Measurements from ENCODE around the gene FBXO24. TPM values are rescaled to one million over a fixed set of nuclear protein-coding genes. Genes with fewer than 3 reads are reported as not detected.

FBXO24 gene
- total RNA-seq, 1 experiment from 2014 or later, result 0.92 TPM

Other genes starting within 250 kb of the FBXO24 start
- 15.7 and 20.1 TPM in 2 replicates for gene PILRB, start 228.2 kb upstream of the FBXO24 start, total RNA-seq (2014; rRNA removed)
- gene PILRA, start 212.8 kb upstream of the FBXO24 start, total RNA-seq (2014; rRNA removed), result not detected in 2 replicates
- 1.9 and 4.2 TPM in 2 replicates for gene ZCWPW1, start 157.6 kb upstream of the FBXO24 start, total RNA-seq (2014; rRNA removed)
- gene MEPCE, start 156.5 kb upstream of the FBXO24 start, total RNA-seq (2014; rRNA removed), result 59.0 and 63.9 TPM in 2 replicates
- gene PPP1R35, start 149.8 kb upstream of the FBXO24 start, total RNA-seq (2014; rRNA removed), result 68.5 and 71.6 TPM in 2 replicates
- not detected in 2 replicates for gene SPACDR, start 122.1 kb upstream of the FBXO24 start, total RNA-seq (2014; rRNA removed)
- gene TSC22D4, start 107.1 kb upstream of the FBXO24 start, total RNA-seq (2014; rRNA removed), result 41.3 and 51.7 TPM in 2 replicates
- gene NYAP1, start 102.4 kb upstream of the FBXO24 start, total RNA-seq (2014; rRNA removed), result 0.13 and 0.23 TPM in 2 replicates
- 23.0 and 28.0 TPM in 2 replicates for gene AGFG2, start 47.1 kb upstream of the FBXO24 start, total RNA-seq (2014; rRNA removed)
- gene SAP25, start 12.4 kb upstream of the FBXO24 start, total RNA-seq (2014; rRNA removed), result 2.4 TPM in 1 of 2 replicates, not detected in the other
- gene LRCH4, start 199 bp upstream of the FBXO24 start, total RNA-seq (2014; rRNA removed), result 81.4 and 92.0 TPM in 2 replicates
- gene PCOLCE, start 16.0 kb downstream of the FBXO24 start, total RNA-seq (2014; rRNA removed), result 4.7 and 5.2 TPM in 2 replicates
- gene MOSPD3, start 26.2 kb downstream of the FBXO24 start, total RNA-seq (2014; rRNA removed), result 15.8 and 21.5 TPM in 2 replicates
- 1.3 TPM in 2 replicates for gene TFR2, start 55.2 kb downstream of the FBXO24 start, total RNA-seq (2014; rRNA removed)
- not detected in 2 replicates for gene ACTL6B, start 70.1 kb downstream of the FBXO24 start, total RNA-seq (2014; rRNA removed)
- 176 and 205 TPM in 2 replicates for gene GNB2, start 87.4 kb downstream of the FBXO24 start, total RNA-seq (2014; rRNA removed)
- 23.3 and 28.0 TPM in 2 replicates for gene GIGYF1, start 107.9 kb downstream of the FBXO24 start, total RNA-seq (2014; rRNA removed)
- gene POP7, start 119.8 kb downstream of the FBXO24 start, total RNA-seq (2014; rRNA removed), result 66.3 and 68.8 TPM in 2 replicates
- gene EPO, start 134.1 kb downstream of the FBXO24 start, total RNA-seq (2014; rRNA removed), result 0.11 TPM in 1 of 2 replicates, not detected in the other
- gene ZAN, start 147.3 kb downstream of the FBXO24 start, total RNA-seq (2014; rRNA removed), result not detected in 2 replicates
- gene EPHB4, start 241.2 kb downstream of the FBXO24 start, total RNA-seq (2014; rRNA removed), result 84.2 and 92.0 TPM in 2 replicates

Measured in LHCN-M2 (cell line).